Naive thymus-derived CD4-positive, alpha-beta T cell (primary cell): ENCODE results near the gene DUS2. TPM values are rescaled to one million over a fixed set of nuclear protein-coding genes. Genes with fewer than 3 reads are reported as not detected.
"Not testable (repeated sequence)": the region's sequence is repeated elsewhere in the genome, so short reads cannot be mapped to it uniquely, and the experiment has no call there.

Experiments used
- ATAC-seq: fragments of 150-1000 bp; cut with Tn5 transposase; 2 replicates; pipeline ENCODE4 v1.10.0; 2021; ENCODE audit warnings: mild to moderate bottlenecking, moderate library complexity
- CTCF ChIA-PET: fragments of 350-600 bp; sonication (Branson Sonifier 250); formaldehyde crosslinking; loops from one replicate; lab custom pipeline; 2021; ENCODE audit warnings: antibody characterized with exemption; lab: Charles Lee
- POLR2A ChIA-PET: fragments of 350-600 bp; sonication (Branson Sonifier 250); formaldehyde crosslinking; loops from one replicate; lab custom pipeline; 2021; ENCODE audit warnings: antibody characterized with exemption, inconsistent platforms; lab: Charles Lee
- DNase-seq, 9 donors: peaks; one replicate each; pipeline versions ENCODE4 v3.0.0 to v3.0.0-alpha.2; 2020 to 2022; ENCODE audit warnings: mixed read lengths in 1 of 9
- H3K27ac ChIP-seq: one replicate; pipeline ENCODE4 v1.7.0; 2013; ENCODE audit warnings: mild to moderate bottlenecking, low read depth, low read length, moderate library complexity
- H3K27me3 ChIP-seq, 2 donors: one replicate each; pipeline ENCODE4 v1.7.0; 2013; ENCODE audit warnings: low read length in 2 of 2, mild to moderate bottlenecking in 2 of 2, moderate library complexity in 2 of 2; ENCODE audit not compliant: control insufficient read depth in 2 of 2, insufficient read depth in 2 of 2
- H3K36me3 ChIP-seq, 3 experiments: 1 replicate in 2 of 3; 2 replicates in 1 of 3; pipeline ENCODE4 v1.7.0; 2013; ENCODE audit warnings: low read length in 3 of 3, mild to moderate bottlenecking in 3 of 3, moderate library complexity in 1 of 3; ENCODE audit not compliant: insufficient read depth in 3 of 3, control insufficient read depth in 2 of 3
- H3K4me1 ChIP-seq, 2 donors: one replicate each; pipeline ENCODE4 v1.7.0; 2013; ENCODE audit warnings: low read length in 2 of 2, mild to moderate bottlenecking in 2 of 2, moderate library complexity in 1 of 2; ENCODE audit not compliant: control insufficient read depth in 2 of 2, insufficient read depth in 2 of 2
- H3K4me3 ChIP-seq: 2 replicates; pipeline ENCODE4 v1.7.0; 2013; ENCODE audit warnings: mild to moderate bottlenecking, low read length
- H3K9me3 ChIP-seq, 3 experiments: 1 replicate in 2 of 3; 2 replicates in 1 of 3; pipeline ENCODE4 v1.7.0; 2013; ENCODE audit warnings: low read length in 3 of 3; ENCODE audit not compliant: control insufficient read depth in 2 of 3
- H3K27ac Mint-ChIP-seq, 9 donors: one replicate each; pipeline ENCODE4 v1.8.0; 2020 to 2022; ENCODE audit warnings: mixed read lengths in 9 of 9, mild to moderate bottlenecking in 8 of 9, moderate library complexity in 5 of 9, inconsistent platforms in 2 of 9
- H3K27me3 Mint-ChIP-seq, 5 donors: one replicate each; pipeline ENCODE4 v1.8.0; 2021 to 2022; ENCODE audit warnings: mixed read lengths in 5 of 5, mild to moderate bottlenecking in 1 of 5
- H3K36me3 Mint-ChIP-seq, 5 donors: one replicate each; pipeline ENCODE4 v1.8.0; 2020 to 2022; ENCODE audit warnings: mixed read lengths in 5 of 5, mild to moderate bottlenecking in 3 of 5, inconsistent platforms in 1 of 5
- H3K4me1 Mint-ChIP-seq, 7 donors: one replicate each; pipeline ENCODE4 v1.8.0; 2020 to 2022; ENCODE audit warnings: mixed read lengths in 7 of 7, mild to moderate bottlenecking in 3 of 7, inconsistent platforms in 1 of 7
- H3K4me3 Mint-ChIP-seq, 10 donors: one replicate each; pipeline ENCODE4 v1.8.0; 2020 to 2022; ENCODE audit warnings: mild to moderate bottlenecking in 10 of 10, mixed read lengths in 10 of 10, moderate library complexity in 6 of 10, inconsistent platforms in 2 of 10
- H3K9me3 Mint-ChIP-seq, 11 donors: one replicate each; pipeline ENCODE4 v1.8.0; 2020 to 2022; ENCODE audit warnings: mixed read lengths in 11 of 11, mild to moderate bottlenecking in 4 of 11, inconsistent platforms in 1 of 11, moderate library complexity in 1 of 11
- intact Hi-C, 2 donors: fragments of 100-400 bp; cut with micrococcal nuclease; formaldehyde crosslinking; loops; one replicate each; pipeline ENCODE4 v1.15.1; 2023
- polyA plus RNA-seq, 2 donors: library from polyadenylated mRNA; unstranded; fragments of 300-500 nt; fragmentation: Illumina TruSeq; gene quantifications; one replicate each; pipeline ENCODE4 v1.2.3, GENCODE V29; 2021
- total RNA-seq, 6 experiments: library from RNA in 5 of 6; stranded (reverse) in 5 of 6; gene quantifications; 1 replicate in 5 of 6; 2 replicates in 1 of 6; pipeline ENCODE4 v1.2.3 and lab custom pipeline; 2021 to 2026

The DUS2 gene
- total and polyA plus RNA-seq, 7 experiments from 2014 or later: 8.7 to 25.9 (median 15.3) TPM

- H3K27me3 ChIP-seq, H3K9me3 ChIP-seq, intact Hi-C loops, DNase-seq, ATAC-seq, H3K9me3 Mint-ChIP-seq, H3K27ac ChIP-seq, H3K36me3 ChIP-seq, H3K4me3 ChIP-seq, H3K27me3 Mint-ChIP-seq: not testable (repeated sequence)
- POLR2A ChIA-PET: interaction anchor here (0.6 to 0.7 kb wide), 4 partner anchors 8 to 696 kb away, joined by 3 to 7 read pairs (median 4); no protein-coding TSS in a partner anchor
- H3K4me1 Mint-ChIP-seq: peaks cover 51 to 85% (median 71%) of the 10 kb centered on the region in 7 donors
- H3K36me3 Mint-ChIP-seq: peaks cover 3 to 14% (median 9%) of the 10 kb centered on the region in 5 donors
- H3K27ac Mint-ChIP-seq: peak overlapping the region in 8 of 9 donors; percentile 4 to 88 (median 61)
- peak overlapping the region in 5 of 10 donors; percentile 8 to 50 (median 36) for H3K4me3 Mint-ChIP-seq
- CTCF ChIA-PET: interaction anchor here (0.6 to 4.4 kb wide), 2 partner anchors 12 to 27 kb away, joined by 3 to 18 read pairs; no protein-coding TSS in a partner anchor
- peaks cover 29% of the 10 kb centered on the region in 2 donors for H3K4me1 ChIP-seq
Observed at GRCh38 chr16:68120496-68120895, 97.4 kb downstream of the DUS2 start.

DNA sequence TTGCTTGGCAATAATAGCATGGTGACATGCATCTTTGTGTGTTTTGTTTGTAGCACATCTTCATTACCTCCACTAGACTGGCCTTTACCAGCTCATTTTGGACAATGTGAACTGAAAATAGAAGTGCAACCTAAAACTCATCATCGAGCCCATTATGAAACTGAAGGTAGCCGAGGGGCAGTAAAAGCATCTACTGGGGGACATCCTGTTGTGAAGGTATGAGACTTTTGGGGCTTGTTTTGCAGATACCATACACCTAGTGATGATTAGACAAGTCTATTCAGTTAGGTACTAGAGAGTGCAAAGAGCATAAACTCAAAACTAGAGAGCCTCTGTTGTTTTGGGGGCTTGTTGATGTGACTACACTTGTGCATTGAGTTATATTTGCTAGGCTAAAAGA is 103.3 kb downstream of the DUS2 start:
- Mint-ChIP-seq H3K27me3 (no peaks in the 10 kb centered on the region), H3K4me1 (peaks cover 41 to 74% (median 63%) of the 10 kb centered on the region in 7 donors), H3K9me3 (no peaks in the 10 kb centered on the region), H3K27ac (peak overlapping the region in 6 of 9 donors; percentile 18 to 75 (median 41)), H3K4me3 (no peak overlapping the region), H3K36me3 (peaks cover 7 to 31% (median 17%) of the 10 kb centered on the region in 5 donors)
- Histone ChIP-seq H3K36me3 (peaks cover 0 to 8% (median 4%) of the 10 kb centered on the region in 3 experiments), H3K4me3 (no peak overlapping the region), H3K27me3 (no peaks in the 10 kb centered on the region), H3K9me3 (no peaks in the 10 kb centered on the region), H3K27ac (no peak overlapping the region), H3K4me1 (peaks cover 7 to 20% of the 10 kb centered on the region in 2 donors)
- CTCF ChIA-PET: no interaction called here
- DNase-seq (no peak), ATAC-seq (no peak)
- intact Hi-C loops: no loop called here
- POLR2A ChIA-PET: no interaction called here

DNA sequence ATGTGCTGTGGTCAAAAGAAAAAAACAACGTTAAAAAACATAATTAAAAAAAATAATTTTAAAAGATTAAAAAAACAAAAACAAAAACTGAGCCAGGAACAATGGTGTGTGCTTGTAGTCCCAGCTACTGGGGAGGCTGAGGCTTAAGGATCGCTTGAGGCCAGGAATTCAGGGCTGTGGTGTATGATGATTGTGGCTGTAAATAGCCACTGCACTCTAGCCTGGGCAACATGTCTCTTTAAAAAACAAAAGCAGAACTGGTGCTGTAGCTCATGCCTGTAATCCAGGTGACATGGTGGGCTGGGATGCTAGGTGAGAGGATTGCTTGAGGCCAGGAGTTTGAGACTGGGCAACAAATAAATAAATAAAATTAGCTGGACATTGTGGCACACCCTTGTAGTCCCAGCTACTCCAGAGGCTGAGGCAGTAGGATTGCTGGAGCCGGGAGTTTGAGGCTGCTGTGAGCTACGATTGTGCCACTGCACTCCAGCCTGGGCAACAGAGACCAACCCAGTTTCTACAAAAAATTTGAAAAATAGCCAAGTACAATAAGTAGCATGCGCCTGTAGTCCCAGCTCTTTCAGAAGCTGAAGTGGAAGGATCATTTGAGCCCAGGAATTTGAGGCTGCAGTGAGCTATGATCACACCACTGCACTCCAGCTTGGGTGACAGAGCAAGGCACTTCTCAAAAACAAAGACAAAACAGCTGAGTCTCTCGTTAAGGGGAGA is 105.7 kb downstream of the DUS2 start:
- peaks cover 4 to 33% (median 14%) of the 10 kb centered on the region in 5 donors for H3K36me3 Mint-ChIP-seq
- H3K4me1 ChIP-seq: peaks cover 16 to 31% of the 10 kb centered on the region in 2 donors
- peak overlapping the region; percentile 27 for H3K27ac ChIP-seq

More for the DNA sequence above, 105.7 kb downstream of the DUS2 start:
- H3K36me3 ChIP-seq: peaks cover 0 to 8% (median 4%) of the 10 kb centered on the region in 3 experiments
- no peaks in the 10 kb centered on the region for H3K27me3 ChIP-seq
- POLR2A ChIA-PET: interaction anchor here (0.6 kb wide), 1 partner anchor 8 kb away, joined by 3 read pairs; no protein-coding TSS in a partner anchor
- peak overlapping the region in 3 of 10 donors; percentile 18 to 34 (median 20) for H3K4me3 Mint-ChIP-seq
- no peak overlapping the region for H3K4me3 ChIP-seq
- DNase-seq: no peak
- H3K27me3 Mint-ChIP-seq: no peaks in the 10 kb centered on the region
- no peaks in the 10 kb centered on the region for H3K9me3 Mint-ChIP-seq
- CTCF ChIA-PET: interaction anchor here (0.6 to 0.8 kb wide), 2 partner anchors 15 to 57 kb away, joined by 3 to 4 read pairs; no protein-coding TSS in a partner anchor
- H3K27ac Mint-ChIP-seq: peak overlapping the region in 8 of 9 donors; percentile 68 to 90 (median 82)
- ATAC-seq: no peak
- peaks cover 37 to 74% (median 66%) of the 10 kb centered on the region in 7 donors for H3K4me1 Mint-ChIP-seq
- intact Hi-C loops: no loop called here
- no peaks in the 10 kb centered on the region for H3K9me3 ChIP-seq

Other genes with a start within 250 kb of the DUS2 start
- 10 to 100 TPM; 22.3 to 26.6 (median 24.7) TPM for gene RANBP10, start 216.7 kb upstream of the DUS2 start, total RNA-seq
- gene RANBP10, start 216.7 kb upstream of the DUS2 start, polyA plus RNA-seq: 10 to 100 TPM in 1 of 2 donors, 1 to 10 TPM in 1; 9.3 to 13.5 TPM
- 1 to 10 TPM in 1 of 5 experiments, under 1 TPM in 4; 0.24 to 1.1 (median 0.54) TPM for gene TSNAXIP1, start 216.4 kb upstream of the DUS2 start, total RNA-seq
- gene TSNAXIP1, start 216.4 kb upstream of the DUS2 start, polyA plus RNA-seq: not detected
- gene THAP11, start 181.0 kb upstream of the DUS2 start, total RNA-seq: 10 to 100 TPM; 29.0 to 62.7 (median 44.6) TPM
- 100 to 1,000 TPM; 134 to 204 TPM for gene THAP11, start 181.0 kb upstream of the DUS2 start, polyA plus RNA-seq
- gene NUTF2, start 176.4 kb upstream of the DUS2 start, total RNA-seq: 100 to 1,000 TPM in 1 of 5 experiments, 10 to 100 TPM in 4; 34.7 to 125 (median 40.4) TPM
- 100 to 1,000 TPM in 1 of 2 donors, 10 to 100 TPM in 1; 98.0 to 118 TPM for gene NUTF2, start 176.4 kb upstream of the DUS2 start, polyA plus RNA-seq
- gene CENPT, start 175.6 kb upstream of the DUS2 start, total RNA-seq: 100 to 1,000 TPM in 3 of 5 experiments, 10 to 100 TPM in 2; 56.7 to 128 (median 100) TPM
- 10 to 100 TPM; 11.8 to 22.7 TPM for gene CENPT, start 175.6 kb upstream of the DUS2 start, polyA plus RNA-seq
- 100 to 1,000 TPM; 103 to 166 (median 122) TPM for gene EDC4, start 150.2 kb upstream of the DUS2 start, total RNA-seq
- gene EDC4, start 150.2 kb upstream of the DUS2 start, polyA plus RNA-seq: 10 to 100 TPM; 34.8 to 52.4 TPM
- gene NRN1L, start 138.4 kb upstream of the DUS2 start, total RNA-seq: 1 to 10 TPM; 1.1 to 6.4 (median 3.2) TPM
- not detected for gene NRN1L, start 138.4 kb upstream of the DUS2 start, polyA plus RNA-seq
- gene PSKH1, start 130.0 kb upstream of the DUS2 start, total RNA-seq: 10 to 100 TPM; 18.0 to 28.5 (median 23.3) TPM
- gene PSKH1, start 130.0 kb upstream of the DUS2 start, polyA plus RNA-seq: 10 to 100 TPM; 20.7 to 34.0 TPM
- 10 to 100 TPM in 2 of 5 experiments, 1 to 10 TPM in 3; 7.9 to 15.1 (median 9.3) TPM for gene CTRL, start 91.4 kb upstream of the DUS2 start, total RNA-seq
- gene CTRL, start 91.4 kb upstream of the DUS2 start, polyA plus RNA-seq: 1 to 10 TPM; 1.3 to 2.5 TPM
- 100 to 1,000 TPM; 101 to 370 (median 142) TPM for gene PSMB10, start 86.4 kb upstream of the DUS2 start, total RNA-seq
- gene PSMB10, start 86.4 kb upstream of the DUS2 start, polyA plus RNA-seq: 100 to 1,000 TPM; 522 to 542 TPM
- 10 to 100 TPM in 4 of 5 experiments, 1 to 10 TPM in 1; 9.4 to 23.6 (median 19.6) TPM for gene LCAT, start 79.2 kb upstream of the DUS2 start, total RNA-seq
- 1 to 10 TPM in 1 of 2 donors, under 1 TPM in 1; 0.33 to 1.5 TPM for gene LCAT, start 79.2 kb upstream of the DUS2 start, polyA plus RNA-seq
- gene SLC12A4, start 54.6 kb upstream of the DUS2 start, total RNA-seq: 10 to 100 TPM; 22.8 to 44.4 (median 31.3) TPM
- 1 to 10 TPM; 3.8 to 8.0 TPM for gene SLC12A4, start 54.6 kb upstream of the DUS2 start, polyA plus RNA-seq
- gene DPEP3, start 42.8 kb upstream of the DUS2 start, total RNA-seq: 1 to 10 TPM in 4 of 5 experiments, under 1 TPM in 1; 0.10 to 2.3 (median 1.6) TPM
- under 1 TPM; 0.37 to 0.44 TPM for gene DPEP3, start 42.8 kb upstream of the DUS2 start, polyA plus RNA-seq
- 100 to 1,000 TPM in 2 of 5 experiments, 10 to 100 TPM in 3; 26.7 to 159 (median 85.1) TPM for gene DPEP2, start 23.8 kb upstream of the DUS2 start, total RNA-seq
- gene DPEP2, start 23.8 kb upstream of the DUS2 start, polyA plus RNA-seq: 10 to 100 TPM; 54.3 to 57.7 TPM
- gene DPEP2NB, start 7.4 kb upstream of the DUS2 start, total RNA-seq: not detected
- not detected for gene DPEP2NB, start 7.4 kb upstream of the DUS2 start, polyA plus RNA-seq
- 10 to 100 TPM; 15.5 to 19.9 (median 19.1) TPM for gene DDX28, start 52 bp upstream of the DUS2 start, total RNA-seq
- gene DDX28, start 52 bp upstream of the DUS2 start, polyA plus RNA-seq: 10 to 100 TPM; 52.1 to 67.7 TPM
- 100 to 1,000 TPM; 120 to 151 (median 147) TPM for gene NFATC3, start 62.1 kb downstream of the DUS2 start, total RNA-seq
- 100 to 1,000 TPM in 1 of 2 donors, 10 to 100 TPM in 1; 75.8 to 109 TPM for gene NFATC3, start 62.1 kb downstream of the DUS2 start, polyA plus RNA-seq
- gene ESRP2, start 212.8 kb downstream of the DUS2 start, total RNA-seq: not detected
- gene ESRP2, start 212.8 kb downstream of the DUS2 start, polyA plus RNA-seq: under 1 TPM; 0.11 to 0.29 TPM
- gene PLA2G15, start 222.1 kb downstream of the DUS2 start, total RNA-seq: 10 to 100 TPM in 2 of 5 experiments, 1 to 10 TPM in 3; 8.5 to 16.8 (median 9.9) TPM
- 10 to 100 TPM in 1 of 2 donors, 1 to 10 TPM in 1; 6.8 to 15.6 TPM for gene PLA2G15, start 222.1 kb downstream of the DUS2 start, polyA plus RNA-seq
- 100 to 1,000 TPM; 112 to 248 (median 207) TPM for gene SLC7A6, start 241.2 kb downstream of the DUS2 start, total RNA-seq
- gene SLC7A6, start 241.2 kb downstream of the DUS2 start, polyA plus RNA-seq: 10 to 100 TPM; 29.3 to 31.1 TPM